ENCODE measurements around the gene RNASE9.
"Not testable (repeated sequence)": the region's sequence is repeated elsewhere in the genome, so short reads cannot be mapped to it uniquely, and the experiment has no call there.

RNASE9 gene

DNA sequence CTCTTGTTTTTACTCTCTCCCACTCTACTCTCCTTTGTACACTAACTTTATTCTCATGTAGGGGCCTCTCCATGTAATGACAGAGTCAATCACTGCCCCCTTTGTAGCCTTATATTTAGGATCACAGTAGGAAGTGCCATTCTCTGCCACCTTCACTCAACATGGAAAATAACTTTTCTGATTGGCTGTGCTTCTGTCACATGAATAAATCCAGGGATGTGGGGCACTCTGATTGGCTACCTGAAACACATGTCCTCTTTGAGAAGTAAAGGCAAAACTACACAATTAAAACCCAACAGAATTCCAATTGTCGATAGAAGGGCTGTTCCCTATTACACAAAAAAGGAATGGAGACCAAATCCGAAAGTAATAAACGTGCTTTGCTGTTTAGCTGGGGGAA, at the start of gene RNASE9:
TSS of gene RNASE9 (minus strand) at position 87 of the 400 bp plus-strand sequence.
- no peak for DNase-seq

DNA sequence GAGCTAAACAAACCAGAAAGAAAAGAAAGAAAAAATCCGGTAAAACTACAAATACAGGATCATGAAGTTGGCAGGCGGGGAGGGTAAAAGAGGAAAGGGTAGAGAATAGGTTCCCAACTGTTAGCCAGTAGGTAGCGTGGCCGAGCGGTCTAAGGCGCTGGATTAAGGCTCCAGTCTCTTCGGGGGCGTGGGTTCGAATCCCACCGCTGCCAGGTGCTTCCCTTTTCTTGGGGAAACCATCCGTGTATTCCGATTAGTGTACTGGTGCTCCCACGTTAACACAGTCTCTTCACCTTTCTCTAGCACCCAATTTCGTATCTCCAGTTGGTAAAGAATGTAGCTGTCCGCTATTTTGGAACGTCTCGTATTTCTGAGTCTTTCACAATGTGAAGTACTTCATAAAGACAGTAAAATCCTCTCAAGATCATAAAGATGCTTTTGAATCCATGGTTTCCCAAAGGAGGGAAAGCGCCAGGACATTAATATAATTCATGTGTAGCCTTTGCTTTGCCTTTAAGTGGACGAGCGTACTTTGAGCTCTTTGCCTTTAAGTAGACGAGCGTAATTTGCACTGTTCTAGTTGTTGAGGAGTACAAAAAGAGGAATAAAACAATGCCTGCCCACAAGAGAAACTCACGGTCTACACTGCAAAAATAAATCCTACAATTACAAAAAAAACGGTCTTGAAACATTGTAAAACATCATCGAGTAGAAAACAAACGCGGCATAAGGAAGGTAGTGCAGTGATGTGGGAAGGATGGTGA, 49.3 kb upstream of the RNASE9 start:
- DNase-seq = peak; percentile 64

DNA sequence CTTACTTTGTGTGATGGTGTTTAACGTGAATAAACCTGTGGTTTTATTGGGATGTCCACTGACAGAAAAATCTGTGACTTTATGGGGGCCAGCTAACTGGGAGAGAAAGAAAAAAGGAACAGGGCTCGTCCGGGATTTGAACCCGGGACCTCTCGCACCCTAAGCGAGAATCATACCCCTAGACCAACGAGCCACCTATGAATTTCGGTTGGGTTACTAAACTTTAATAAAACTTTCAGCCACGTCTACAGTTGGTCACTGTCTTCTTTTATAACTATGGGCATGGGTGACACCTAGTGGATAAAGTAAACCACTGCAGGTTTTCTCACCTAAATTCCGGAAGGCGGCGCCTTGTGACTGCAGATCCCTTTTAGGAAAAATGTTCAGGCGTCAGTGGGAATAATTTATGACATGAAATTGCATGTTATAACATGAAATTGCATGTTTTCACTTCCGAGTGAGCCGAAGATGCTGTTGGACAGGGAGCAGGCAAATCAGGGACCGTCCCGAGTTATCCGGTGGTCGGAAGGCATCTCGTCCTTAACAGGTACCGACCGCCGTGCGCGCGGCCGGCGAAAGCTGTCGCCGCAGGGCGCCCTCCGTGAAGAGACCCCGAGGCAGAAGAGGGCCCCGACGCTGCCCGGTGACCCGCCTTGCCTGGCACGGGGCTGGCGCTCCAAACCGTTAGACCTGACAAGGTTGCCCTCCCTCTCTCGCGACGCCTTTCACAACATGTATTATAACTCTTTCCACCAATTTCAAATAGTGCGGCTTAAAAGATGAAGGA, 48.6 kb upstream of the RNASE9 start:
- DNase-seq = peak; percentile 83

DNA sequence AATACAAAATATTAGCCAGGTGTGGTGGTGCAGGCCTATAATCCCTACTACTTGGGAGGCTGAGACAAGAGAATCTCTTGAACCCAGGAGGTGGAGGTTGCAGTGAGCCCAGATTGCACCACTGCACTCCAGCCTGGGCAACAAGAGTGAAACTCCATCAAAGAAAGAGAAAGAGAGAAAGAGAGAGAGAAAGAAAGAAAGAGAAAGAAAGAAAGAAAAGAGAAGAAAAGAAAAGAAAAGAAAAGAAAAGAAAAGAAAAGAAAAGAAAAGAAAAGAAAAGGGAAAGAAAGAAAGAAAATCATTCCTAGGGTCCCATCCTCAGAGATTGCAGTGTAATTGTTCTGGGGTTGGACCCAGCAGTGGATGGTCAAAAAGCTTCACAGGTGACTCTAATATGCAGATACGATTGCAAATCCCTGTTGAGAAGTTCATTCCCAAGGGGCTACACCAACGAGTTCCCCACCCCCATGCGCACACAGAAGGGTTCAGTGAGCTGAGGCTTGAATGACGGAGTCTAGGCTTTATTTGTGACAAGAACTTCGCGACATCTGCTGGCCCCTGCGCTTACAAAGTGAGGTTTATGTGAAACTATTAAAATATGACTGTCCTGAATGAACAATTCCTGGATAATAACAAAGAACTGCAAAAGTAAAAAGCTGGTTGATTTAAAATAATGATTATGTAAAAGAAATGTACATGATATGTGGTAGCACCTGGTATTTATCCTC, 47.7 kb upstream of the RNASE9 start:
- no peak for DNase-seq

DNA sequence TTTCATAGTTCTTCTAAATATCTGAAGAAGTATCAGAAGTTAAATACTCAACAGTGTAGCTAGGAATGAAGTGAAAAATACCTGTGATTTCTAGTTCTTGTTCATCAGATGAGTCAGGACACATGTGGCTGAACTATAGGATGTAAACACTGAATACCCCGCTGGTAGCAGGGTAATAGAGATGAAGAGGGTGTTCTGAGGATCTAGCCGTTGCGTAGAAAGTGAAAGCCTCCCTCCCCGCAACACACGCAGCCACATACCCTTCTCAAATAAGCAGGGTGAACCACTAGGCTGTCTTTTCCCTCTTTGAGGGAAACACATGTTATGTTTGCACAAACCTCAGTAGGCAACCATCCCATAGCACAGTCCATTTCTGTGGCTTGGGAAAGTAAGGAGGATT, 46.8 kb upstream of the RNASE9 start:
- DNase-seq = no peak

DNA sequence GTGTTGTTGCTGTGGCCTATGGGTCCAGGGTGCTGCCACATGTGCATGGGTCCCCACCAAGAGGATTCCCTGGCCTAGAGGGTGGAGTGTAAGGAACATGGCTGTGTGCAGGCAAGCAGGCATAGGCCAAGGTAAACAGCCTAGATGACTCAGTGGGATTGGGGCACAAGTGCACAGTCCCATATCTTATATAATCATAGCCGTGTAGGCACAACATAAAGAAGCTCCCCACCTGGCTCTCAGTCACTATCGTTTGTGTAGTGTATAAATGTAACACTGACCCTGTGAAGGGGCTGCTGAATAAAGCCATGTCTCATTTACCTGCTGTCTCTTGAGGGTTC, 46.0 kb upstream of the RNASE9 start:
- no peak for DNase-seq

DNA sequence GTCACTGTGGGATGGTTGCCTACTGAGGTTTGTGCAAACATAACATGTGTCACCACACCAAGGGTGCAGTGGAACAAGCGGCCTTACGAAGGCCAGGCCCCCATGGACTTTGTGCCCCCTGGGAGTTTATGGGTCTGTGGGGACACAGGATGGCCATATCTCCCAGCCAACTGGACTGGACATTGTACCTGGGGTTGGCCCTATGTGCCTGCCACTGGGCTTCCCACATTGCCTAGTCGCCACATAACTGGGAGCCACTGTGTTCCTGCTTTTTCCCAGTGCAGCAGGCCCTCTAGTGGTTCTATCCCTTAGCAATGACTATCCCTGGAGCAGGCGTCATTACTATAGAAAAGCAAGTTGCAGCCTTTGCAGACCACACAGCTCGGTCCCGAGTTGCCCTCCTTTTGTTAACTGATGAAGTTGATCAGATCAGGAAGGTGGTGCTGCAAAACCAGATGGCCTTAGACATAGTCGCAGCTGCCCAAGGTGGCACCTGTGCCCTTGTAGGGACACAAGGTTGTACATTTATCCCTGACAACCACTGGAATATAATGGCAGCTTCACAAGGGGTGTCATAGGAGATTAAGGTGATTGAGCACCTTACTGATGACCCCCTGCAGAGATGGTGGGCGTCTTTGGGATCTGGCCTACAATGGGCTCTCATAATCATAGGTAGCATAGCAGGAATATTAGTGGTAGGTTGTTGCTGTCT, 45.5 kb upstream of the RNASE9 start:
- DNase-seq = no peak

DNA sequence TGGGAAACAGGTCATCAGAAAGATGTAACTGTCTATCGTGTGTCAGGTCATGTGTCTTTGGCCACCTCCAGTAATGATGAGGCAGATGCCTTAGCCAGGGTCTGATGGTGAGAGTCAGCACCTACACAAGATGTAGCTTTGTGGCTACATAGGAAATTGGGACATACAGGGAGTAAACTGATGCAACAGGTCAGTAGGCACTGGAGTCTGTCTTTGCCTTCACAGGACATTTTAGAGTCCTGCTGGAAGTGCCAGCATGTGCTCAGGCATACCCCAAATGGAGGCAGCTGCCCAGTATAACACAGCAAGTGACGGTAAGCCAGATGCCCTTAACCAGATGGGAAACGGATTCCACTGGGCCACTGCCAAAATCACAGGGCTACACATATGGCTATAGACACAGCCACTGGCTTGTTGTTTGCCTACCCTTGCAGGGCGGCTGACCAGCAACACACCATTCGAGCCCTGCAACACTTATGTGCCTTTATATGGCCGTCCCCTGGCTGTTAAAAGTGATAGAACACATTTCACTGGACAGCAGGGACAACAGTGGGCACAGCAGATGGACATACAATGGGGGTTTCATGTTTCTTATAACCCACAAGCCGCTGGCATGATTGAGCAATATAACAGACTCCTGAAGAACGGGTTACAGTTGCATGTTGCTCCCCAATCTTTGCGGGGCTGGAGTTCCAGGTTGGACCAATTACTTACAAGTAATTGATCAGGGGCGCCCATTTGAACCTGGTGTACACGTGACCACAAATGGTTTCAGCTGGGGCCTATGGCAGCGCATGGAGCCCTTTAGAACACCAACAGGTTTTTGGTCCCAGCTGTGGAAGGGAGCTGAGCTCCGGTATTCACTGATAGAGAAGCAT, 43.2 kb upstream of the RNASE9 start:
- no peak for DNase-seq

DNA sequence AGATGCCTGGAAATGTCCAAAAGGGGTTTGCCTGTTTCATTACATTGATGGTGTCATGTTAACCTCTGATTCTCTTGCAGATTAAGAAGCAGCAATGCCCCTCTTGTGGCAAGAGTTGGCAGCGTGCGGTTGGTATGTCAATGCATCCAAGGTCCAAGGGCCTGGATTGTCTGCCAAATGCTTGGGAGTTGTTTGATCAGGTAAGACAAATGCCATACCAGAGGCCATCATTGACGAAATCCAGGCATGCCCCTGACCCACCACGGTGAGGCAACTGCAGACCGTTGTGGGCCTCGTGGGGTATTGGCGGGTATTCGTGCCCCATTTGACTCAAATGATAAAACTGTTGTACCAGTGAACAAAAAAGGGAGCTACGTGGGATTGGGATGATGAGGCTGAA, 41.7 kb upstream of the RNASE9 start:
- no peak for DNase-seq

DNA sequence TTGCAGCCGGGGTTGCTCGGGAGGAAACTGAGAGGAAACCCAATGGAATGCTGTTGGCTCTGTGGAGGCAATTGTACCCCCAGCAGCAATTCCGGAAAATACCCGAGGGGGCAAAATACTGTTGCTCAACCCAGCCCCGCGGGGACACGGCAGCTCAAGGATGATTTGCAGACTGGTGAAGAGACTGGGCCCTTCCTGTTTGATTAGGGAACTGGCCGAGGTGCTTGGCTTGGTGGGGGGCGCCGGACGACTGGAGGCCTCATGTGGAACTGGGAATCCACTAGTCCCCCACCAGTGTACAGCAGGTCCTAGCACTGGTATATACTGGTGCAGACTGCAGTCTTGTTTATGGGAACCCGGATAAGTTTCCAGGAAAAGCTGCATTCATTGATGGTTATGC, 40.7 kb upstream of the RNASE9 start:
- no peak for DNase-seq

DNA sequence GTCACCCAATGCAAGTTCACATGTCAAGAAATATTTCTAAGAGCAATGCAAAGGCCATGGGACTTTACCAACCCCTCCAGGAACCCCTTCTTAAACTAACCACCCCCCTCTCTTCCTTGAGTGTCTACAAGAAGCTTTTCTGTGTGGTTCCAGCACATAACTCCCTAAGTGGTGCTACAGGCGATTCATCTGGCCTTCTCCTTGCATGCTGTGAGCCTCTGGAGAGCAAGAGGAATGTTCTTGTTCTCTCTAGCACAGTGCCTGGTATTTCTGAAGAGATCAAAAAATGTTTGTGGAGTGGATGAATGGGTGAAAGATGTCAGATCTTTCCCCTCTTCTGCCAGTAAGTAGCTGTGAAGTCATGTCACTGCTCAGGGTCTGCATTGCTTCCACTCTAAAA, 36.3 kb upstream of the RNASE9 start:
- DNase-seq = no peak

DNA sequence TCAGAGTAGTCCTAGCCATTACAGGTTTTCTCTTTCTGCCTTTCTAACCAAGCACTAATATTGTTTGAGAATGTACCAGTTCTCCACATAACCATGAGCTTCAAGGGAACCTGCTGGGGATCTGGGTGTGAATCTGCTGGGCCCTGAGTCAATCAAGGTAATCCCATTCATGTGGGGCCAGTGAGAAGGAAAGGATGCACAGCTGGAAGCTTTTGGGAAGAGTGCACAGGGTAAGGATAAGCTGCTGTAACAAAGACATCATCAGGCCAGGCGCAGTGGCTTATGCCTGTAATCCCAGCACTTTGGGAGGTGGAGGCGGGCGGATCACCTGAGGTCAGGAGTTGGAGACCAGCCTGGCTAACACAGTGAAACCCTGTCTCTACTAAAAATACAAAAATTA, 34.9 kb upstream of the RNASE9 start:
- not testable (repeated sequence) for DNase-seq

DNA sequence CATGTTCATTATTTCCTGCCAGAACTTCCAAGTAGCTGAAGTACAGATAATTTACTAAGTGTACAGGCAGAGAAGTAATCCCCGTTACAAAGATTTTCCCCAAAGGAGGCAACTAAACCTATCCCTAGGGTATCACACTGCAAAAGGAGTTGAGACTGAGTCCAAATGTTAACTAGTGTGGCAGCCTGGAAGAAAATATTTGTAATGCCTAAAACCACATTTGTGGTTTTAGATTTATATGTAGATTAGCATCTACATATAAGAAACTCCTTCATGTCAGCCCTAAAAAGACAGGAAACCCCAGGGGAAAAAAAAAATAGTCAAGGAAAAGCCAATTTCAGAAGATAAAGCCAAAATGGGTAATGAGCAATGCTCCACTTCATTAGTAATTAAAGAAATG, 31.7 kb upstream of the RNASE9 start:
- no peak for DNase-seq

DNA sequence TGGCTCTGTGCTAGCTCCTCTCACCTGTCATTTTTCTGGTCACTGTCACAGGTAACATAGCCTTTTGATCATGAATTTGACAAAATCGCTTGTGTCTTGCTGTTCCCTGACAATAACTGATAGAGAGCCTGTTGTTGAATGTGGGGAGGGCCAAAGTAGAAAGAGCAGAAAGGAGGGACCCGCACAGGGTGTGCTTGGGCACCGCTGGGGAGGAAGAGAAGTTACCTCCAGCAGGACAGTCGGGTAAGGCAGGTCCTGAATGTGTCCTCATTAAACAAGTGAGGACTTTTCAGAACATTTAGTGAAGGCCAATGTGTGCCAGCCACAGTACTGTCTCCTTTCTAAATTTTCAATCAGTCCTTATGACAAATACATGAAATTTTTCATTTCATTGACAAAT, 30.4 kb upstream of the RNASE9 start, which contains the start of gene RNASE12:
TSS of gene RNASE12 (minus strand) at position 142 of the 400 bp plus-strand sequence. CDS start 653 bp downstream, outside the sequence.
- no peak for DNase-seq

DNA sequence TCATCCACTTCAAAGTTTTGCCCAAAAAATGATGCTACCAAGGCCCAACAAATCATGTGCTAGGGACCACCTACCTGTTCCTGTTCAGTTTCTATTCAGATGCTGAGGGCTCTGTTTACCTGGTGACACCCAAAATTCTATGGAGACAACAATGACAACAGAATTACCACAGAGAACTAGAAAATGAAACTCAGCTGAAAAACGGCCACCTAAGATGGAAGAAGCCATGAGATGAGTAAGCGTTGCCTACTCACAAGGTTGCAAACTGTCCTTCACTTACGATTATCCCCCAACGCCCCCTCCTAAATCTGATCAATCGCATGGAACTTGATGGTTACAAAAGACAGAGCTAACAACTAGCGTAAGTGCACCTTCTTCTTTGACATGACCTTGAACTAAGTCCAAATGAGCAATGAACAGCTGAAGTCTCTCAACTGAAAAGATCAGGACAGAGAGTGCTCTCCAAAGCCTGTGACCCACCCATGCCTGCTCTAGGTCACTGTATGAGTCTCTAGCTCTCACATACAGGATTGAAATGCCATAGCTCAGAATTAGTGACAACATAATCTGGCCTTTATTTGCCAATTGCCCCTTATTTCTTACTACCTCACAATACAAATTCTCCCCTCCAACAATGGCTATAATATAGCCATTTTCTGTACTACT, 26.8 kb upstream of the RNASE9 start, which contains the start of gene RNASE11:
TSS of gene RNASE11 (minus strand) at position 513 of the 666 bp plus-strand sequence.
- DNase-seq = no peak

DNA sequence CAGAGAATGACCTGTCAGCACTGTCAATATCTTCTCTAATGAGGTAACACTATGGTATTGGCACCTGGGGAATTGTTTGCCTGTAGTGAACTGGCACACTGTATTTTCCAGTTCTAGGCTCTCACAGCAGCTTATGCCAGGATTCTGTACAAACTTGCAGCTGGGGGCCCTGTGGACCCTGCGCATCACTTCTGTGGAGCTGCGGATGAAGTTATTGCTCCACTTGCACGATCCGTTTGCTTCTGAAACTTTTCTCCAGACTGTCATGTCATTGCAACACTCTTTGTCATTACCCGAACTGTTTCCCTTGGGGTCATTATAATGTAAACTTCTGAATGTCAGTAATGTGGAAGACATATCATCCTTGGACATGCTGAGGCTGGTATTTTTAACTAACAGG, 23.1 kb upstream of the RNASE9 start:
- DNase-seq = no peak

DNA sequence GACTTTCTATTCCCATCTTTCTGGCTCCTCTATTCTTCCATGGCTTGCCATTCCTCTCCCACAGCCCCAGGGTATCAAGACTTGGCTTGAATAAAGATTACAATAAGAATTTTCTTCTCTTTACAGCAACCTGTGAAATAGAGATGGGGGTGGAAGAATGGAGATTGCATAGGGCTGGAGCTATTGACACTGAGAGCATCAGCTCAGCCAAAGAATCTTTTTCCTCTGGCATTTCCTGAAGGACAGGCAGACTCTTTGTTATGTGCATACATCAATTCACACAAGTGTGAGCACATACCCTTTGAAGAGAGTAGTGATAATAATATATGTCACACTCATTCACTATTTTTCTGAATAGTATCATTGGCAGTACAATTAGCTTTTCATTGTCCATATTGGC, 22.3 kb upstream of the RNASE9 start:
- DNase-seq = no peak

DNA sequence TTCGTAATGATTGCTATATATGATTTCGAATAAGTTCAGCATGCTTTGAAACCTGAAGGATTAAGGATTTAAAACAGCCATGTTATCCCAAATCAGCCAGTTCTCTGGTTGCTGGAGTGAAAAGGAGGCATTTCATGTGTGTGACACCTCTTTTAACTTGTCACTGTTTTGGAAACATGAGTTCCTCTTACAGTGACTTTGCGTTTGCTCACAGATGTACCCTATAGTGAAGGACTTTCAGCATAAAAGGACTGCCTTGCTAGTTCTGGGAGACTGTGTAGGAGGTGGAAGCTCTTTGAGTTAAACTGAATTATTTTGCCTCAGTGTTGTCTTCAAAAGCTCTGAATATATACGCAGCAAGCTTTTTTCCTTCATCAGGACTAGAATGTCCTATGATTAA, 19.4 kb upstream of the RNASE9 start:
- DNase-seq = no peak

DNA sequence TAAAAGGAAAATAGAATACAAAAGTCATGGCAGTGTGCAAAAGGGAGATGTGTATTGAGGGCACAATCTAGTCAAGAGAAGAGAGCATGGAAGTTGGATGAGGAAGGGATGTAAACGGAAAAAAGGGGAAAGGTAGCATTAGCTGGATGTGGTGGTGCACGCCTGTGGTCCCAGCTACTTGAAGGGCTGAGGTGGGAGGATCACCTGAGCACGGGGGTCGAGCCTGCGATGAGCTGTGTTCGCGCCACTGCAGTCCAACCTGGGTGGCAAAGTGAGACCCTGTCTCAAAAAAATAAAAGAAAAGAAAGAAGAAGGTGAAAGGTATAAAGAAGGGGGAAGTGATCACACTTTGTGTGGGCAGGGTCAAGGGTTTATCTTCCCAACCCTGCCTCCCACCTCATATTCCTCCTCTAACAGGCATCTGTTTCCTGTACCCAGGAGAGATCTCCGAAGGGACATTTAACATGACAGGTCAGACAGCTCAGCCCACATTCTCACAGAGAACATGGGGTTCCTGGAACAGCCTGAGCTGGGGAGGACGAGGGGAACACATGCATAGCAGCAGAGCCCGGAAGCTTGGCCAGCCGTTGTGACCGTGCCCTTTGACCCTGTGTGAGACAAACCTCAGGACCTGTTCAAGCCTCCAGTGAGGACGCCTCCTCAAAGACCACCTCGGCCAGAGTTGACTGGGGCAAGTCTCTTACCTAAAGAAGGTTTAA, 18.1 kb upstream of the RNASE9 start:
- no peak for DNase-seq

DNA sequence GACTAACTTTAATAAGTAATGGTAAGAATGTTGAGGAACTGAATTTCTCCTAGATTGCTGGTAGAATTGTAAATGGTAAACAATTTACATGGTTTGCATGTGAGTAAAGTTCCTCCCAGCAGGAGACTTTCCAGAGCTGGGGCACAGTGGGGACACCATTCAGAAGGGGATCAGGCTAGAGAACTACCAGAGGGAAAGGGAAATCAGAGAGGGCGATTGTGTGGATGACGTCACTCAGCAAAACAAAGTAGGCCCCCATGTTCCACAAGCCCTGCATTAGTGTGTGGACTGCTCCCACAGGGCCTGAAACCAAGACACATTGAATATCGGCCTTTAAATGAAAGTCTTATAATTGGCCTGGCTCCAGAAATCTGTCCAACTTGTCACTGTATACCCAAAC, 17.5 kb upstream of the RNASE9 start:
- DNase-seq = no peak

Measured in CD4-positive, alpha-beta T cell treated with Interleukin-4 for 4 hours (primary cell).